ENCODE data around the gene PEG3.
A peak's percentile ranks its signal among the peaks of the same experiment; 100 is the strongest.

PEG3 gene

GRCh38 chr19:56840451-56841192, at the start of gene PEG3, which contains the start of gene ZIM2:
TSS of gene PEG3 (minus strand) at chr19:56840726. CDS start at chr19:56824655, 16,071 bp downstream.
TSS of gene ZIM2 (minus strand) at chr19:56840726. CDS start at chr19:56824277, 16,449 bp downstream.
- H3K27ac ChIP-seq, result peak within 1 kb of the TSS; percentile 84
- no peak for TF ChIP-seq ZFX (IDR thresholded peaks at IDR 0.05; ENCODE audit: borderline replicate concordance)
- TF ChIP-seq, protein P1, sequence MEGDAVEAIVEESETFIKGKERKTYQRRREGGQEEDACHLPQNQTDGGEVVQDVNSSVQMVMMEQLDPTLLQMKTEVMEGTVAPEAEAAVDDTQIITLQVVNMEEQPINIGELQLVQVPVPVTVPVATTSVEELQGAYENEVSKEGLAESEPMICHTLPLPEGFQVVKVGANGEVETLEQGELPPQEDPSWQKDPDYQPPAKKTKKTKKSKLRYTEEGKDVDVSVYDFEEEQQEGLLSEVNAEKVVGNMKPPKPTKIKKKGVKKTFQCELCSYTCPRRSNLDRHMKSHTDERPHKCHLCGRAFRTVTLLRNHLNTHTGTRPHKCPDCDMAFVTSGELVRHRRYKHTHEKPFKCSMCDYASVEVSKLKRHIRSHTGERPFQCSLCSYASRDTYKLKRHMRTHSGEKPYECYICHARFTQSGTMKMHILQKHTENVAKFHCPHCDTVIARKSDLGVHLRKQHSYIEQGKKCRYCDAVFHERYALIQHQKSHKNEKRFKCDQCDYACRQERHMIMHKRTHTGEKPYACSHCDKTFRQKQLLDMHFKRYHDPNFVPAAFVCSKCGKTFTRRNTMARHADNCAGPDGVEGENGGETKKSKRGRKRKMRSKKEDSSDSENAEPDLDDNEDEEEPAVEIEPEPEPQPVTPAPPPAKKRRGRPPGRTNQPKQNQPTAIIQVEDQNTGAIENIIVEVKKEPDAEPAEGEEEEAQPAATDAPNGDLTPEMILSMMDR (IDR thresholded peaks at IDR 0.05), result no peak

DNA sequence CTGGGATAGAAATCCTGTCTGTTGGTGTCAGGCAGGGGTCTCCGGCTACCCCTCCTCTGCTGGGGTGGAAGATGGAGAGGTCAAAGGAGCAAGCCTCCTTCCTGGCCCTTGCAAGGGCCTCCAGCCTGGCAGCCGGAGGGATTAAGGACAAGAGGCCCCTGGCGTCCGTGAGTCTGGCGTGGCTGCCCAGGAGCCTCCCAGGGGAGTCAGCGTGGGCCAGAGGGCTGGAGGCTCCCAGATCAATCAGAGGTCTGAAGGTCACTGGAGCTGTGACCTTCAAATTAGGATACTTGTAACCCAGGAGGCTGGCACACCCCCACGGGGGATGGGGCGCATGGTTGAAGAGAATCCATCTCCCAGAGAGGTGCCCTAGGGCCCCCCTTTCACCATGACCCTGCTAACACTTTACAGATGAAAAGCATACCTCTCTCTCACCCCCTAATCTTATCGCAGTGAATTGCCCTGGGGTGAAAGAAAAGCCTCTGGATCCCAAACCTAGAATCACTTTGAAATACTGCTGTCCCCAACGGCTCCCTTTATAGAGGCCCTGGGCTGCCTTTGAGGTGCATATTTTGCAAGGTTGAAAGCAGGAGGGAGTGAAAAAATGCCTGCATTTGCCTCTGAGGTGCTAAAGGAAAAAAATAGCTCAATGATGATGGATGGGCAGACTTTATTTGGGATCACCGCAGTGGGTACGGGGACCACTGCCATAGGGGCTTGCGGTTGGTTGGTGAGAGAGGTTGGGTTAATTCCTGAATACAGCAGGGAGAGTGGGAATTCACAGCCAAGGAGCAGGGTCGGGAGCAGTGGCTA, 44.9 kb upstream of the PEG3 start:
- no peak for TF ChIP-seq ZFX (IDR thresholded peaks at IDR 0.05; ENCODE audit: borderline replicate concordance)
- no peak overlapping the region for H3K27ac ChIP-seq

GRCh38 chr19:56884441-56884840, 43.9 kb upstream of the PEG3 start:
- TF ChIP-seq, protein P1 (IDR thresholded peaks at IDR 0.05), result no peak
- no peak for TF ChIP-seq ZFX (IDR thresholded peaks at IDR 0.05; ENCODE audit: borderline replicate concordance)
- no peak overlapping the region for H3K27ac ChIP-seq

DNA sequence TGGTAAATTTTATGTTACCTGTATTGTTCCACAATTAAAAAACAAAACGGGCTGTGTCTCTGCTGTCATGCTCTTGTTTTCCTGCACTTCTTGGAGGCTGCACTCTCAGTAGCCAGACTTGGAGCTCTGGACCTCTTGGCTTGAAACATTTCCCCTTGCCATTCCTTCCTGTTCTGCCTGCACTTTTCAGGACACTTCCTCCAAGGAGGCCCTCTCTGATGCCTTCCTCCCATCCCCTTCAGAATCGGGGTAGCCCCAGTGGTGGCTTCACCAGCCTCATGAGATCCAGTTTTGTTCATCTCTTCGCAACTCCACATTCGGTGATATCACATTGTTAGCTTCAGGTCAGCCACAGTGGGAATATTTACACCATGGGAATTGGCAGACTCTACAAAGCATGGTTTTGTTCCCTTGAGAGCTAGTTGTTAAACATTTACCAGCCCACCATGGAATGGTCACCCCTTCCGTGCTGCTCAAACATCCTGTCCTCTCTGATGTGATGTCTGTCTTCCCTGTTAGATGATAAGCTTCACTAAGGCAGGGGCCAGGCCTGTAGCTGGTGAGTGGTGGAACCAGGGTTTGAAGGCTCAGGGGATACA, 40.2 kb upstream of the PEG3 start:
- TF ChIP-seq, protein P1 (IDR thresholded peaks at IDR 0.05), result no peak
- TF ChIP-seq ZFX (IDR thresholded peaks at IDR 0.05; ENCODE audit: borderline replicate concordance), result no peak
- H3K27ac ChIP-seq, result no peak overlapping the region

DNA sequence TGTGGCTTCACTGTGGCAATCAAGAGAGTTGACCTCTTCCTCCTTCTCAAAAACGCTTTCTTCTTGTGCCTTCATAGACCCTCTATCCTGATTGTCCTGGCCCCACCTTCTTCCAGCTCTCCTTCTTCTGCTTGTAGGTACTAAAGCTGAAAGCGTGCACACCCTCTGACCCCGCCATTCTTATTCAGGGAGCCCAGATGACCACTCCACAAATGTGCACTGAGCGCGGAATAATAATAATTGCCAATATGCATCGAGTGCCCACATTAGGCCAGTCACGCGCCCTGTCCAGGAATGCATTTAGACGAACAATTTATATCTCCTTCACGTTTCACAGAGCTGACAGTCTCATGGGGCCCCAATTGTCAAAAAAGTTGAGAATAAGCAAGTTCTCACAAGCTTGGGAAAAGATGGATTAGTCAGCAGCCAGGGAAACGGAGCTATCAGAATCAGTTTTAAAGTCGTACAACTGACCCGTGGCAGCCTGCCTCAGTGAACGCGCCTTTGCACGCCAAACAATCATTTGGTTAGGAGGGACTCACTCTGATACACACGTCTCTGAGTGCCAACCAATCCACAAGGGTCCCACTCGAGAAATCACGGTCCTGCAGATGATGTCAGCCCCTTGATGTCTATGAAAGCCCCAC, 36.7 kb upstream of the PEG3 start:
- H3K27ac ChIP-seq, result no peak overlapping the region
- no peak for TF ChIP-seq ZFX (IDR thresholded peaks at IDR 0.05; ENCODE audit: borderline replicate concordance)
- TF ChIP-seq, protein P1 (IDR thresholded peaks at IDR 0.05), result no peak

DNA sequence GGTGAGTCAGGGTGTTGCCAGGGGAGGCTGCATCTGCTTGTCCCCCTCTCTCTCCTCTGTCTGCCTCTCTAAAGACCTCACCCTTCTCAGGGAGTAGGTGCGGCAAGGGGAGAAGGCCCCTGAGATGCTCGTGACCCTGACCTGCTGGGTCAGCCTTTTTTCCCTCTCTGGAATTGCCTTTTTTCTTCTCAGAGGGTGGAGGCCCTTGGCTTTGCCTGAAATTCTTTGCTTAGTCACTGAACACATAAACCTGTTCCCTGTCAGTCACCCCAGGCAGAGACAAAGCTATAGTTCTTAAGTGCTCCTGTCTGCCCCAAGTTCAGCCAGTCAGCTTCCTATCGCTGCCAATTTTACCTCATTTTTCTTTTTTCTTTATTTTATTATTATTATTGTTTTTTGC, 35.2 kb upstream of the PEG3 start:
- TF ChIP-seq ZFX (IDR thresholded peaks at IDR 0.05; ENCODE audit: borderline replicate concordance), result no peak
- TF ChIP-seq, protein P1 (IDR thresholded peaks at IDR 0.05), result no peak
- no peak overlapping the region for H3K27ac ChIP-seq

DNA sequence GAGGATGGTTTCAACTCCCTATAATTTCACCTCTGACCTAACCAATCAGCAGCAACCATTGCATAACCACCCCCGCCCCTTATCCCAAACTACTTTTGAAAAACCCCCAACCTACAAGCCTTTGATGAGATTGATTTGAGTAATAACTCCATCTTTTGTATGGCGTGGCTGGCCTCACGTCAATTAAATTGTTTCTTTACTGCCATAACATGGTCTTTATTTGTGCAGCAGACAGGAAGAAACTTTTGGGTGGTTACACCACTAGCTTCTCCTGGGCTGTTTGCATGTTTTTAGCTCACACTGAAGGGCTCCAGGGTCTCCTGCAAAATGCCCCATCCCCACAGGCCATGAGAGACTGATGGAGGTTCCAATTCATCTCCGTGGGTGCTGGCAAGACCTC, 34.0 kb upstream of the PEG3 start:
- TF ChIP-seq ZFX (IDR thresholded peaks at IDR 0.05; ENCODE audit: borderline replicate concordance), result no peak
- TF ChIP-seq, protein P1 (IDR thresholded peaks at IDR 0.05), result no peak
- no peak overlapping the region for H3K27ac ChIP-seq

Measured in 22Rv1 (cell line).